IMR-90 (cell line): Measurements from ENCODE around the gene MPZL2. TPM values are rescaled to one million over a fixed set of nuclear protein-coding genes. Genes with fewer than 3 reads are reported as not detected.

Experiments
- ATAC-seq: fragments of 200-7000 bp; cut with Tn5 transposase; 2 replicates; pipeline ENCODE4 v1.9.1; 2020; ENCODE audit warnings: low read depth, mild to moderate bottlenecking, moderate library complexity
- BruUV-seq: library from RNA; stranded (reverse); fragments of 400-500 nt; replicated peaks from 2 replicates; lab custom pipeline; 2021; lab: Mats Ljungman, UMichigan
- CTCF ChIA-PET: fragments of 300-600 bp; formaldehyde crosslinking; extraction: SDS; loops from one replicate; lab custom pipeline; 2021; ENCODE audit warnings: antibody characterized with exemption; lab: Yijun Ruan, JAX
- POLR2A ChIA-PET: fragments of 300-600 bp; sonication (Branson Sonifier 250); formaldehyde crosslinking; loops from one replicate; lab custom pipeline; 2022; ENCODE audit warnings: antibody characterized with exemption; ENCODE audit not compliant: unreplicated experiment; lab: Charles Lee
- DNase-seq: peaks from one replicate; pipeline ENCODE4 v3.0.0; 2013
- H2AFZ ChIP-seq: replicated peaks from 2 replicates; pipeline ENCODE3; 2013; ENCODE audit warnings: low read length, mild to moderate bottlenecking; ENCODE audit not compliant: poor library complexity
- H2AK5ac ChIP-seq: 2 replicates; pipeline ENCODE4 v1.6.1; 2013; ENCODE audit warnings: low read depth, low read length, inconsistent platforms
- H2AK9ac ChIP-seq: replicated peaks from 2 replicates; pipeline ENCODE3; 2013; ENCODE audit warnings: mild to moderate bottlenecking, low read depth, low read length, moderate library complexity; ENCODE audit not compliant: poor library complexity
- H2BK120ac ChIP-seq: 2 replicates; pipeline ENCODE4 v1.6.1; 2013; ENCODE audit warnings: low read depth, low read length, inconsistent platforms
- H2BK15ac ChIP-seq: 3 replicates; pipeline ENCODE4 v1.6.1; 2013; ENCODE audit warnings: low read depth, low read length, inconsistent platforms
- H2BK20ac ChIP-seq: 2 replicates; pipeline ENCODE4 v1.6.1; 2013; ENCODE audit warnings: low read depth, mild to moderate bottlenecking, inconsistent platforms, low read length, moderate library complexity
- H2BK5ac ChIP-seq: 2 replicates; pipeline ENCODE4 v1.6.1; 2013; ENCODE audit warnings: mild to moderate bottlenecking, low read depth, low read length, inconsistent platforms; ENCODE audit not compliant: poor library complexity, severe bottlenecking
- H3K14ac ChIP-seq: replicated peaks from 2 replicates; pipeline ENCODE4 v1.6.1; 2013; ENCODE audit warnings: low read depth, low read length, inconsistent platforms
- H3K18ac ChIP-seq: 2 replicates; pipeline ENCODE4 v1.6.1; 2013; ENCODE audit warnings: low read depth, low read length, control low read depth
- H3K23ac ChIP-seq: 2 replicates; pipeline ENCODE4 v1.6.1; 2013; ENCODE audit warnings: low read depth, low read length, inconsistent platforms
- H3K27ac ChIP-seq: 2 replicates; pipeline ENCODE4 v1.5.1; 2013; ENCODE audit warnings: mild to moderate bottlenecking, control low read depth, low read length; ENCODE audit not compliant: insufficient read depth
- H3K27me3 ChIP-seq: 2 replicates; pipeline ENCODE4 v1.6.1; 2013; ENCODE audit warnings: low read length; ENCODE audit not compliant: control insufficient read depth, insufficient read depth
- H3K36me3 ChIP-seq: 2 replicates; pipeline ENCODE4 v1.6.1; 2013; ENCODE audit warnings: low read length, mixed read lengths; ENCODE audit not compliant: control insufficient read depth, insufficient read depth
- H3K4ac ChIP-seq: 2 replicates; pipeline ENCODE4 v1.6.1; 2013; ENCODE audit warnings: low read depth, low read length, inconsistent platforms
- H3K4me1 ChIP-seq: 2 replicates; pipeline ENCODE4 v1.6.1; 2013; ENCODE audit warnings: low read length, mixed read lengths; ENCODE audit not compliant: control insufficient read depth, insufficient read depth
- H3K4me2 ChIP-seq: 2 replicates; pipeline ENCODE4 v1.6.1; 2013; ENCODE audit warnings: low read depth, mild to moderate bottlenecking, control low read depth, low read length, moderate library complexity
- H3K4me3 ChIP-seq: 2 replicates; pipeline ENCODE4 v1.5.1; 2013; ENCODE audit warnings: low read depth, mild to moderate bottlenecking, control low read depth, low read length, moderate library complexity; ENCODE audit not compliant: insufficient read depth
- H3K56ac ChIP-seq: 2 replicates; pipeline ENCODE4 v1.6.1; 2013; ENCODE audit warnings: low read length, inconsistent platforms; ENCODE audit not compliant: insufficient read depth; ENCODE audit errors: extremely low read depth
- H3K79me1 ChIP-seq, 2 experiments: 2 replicates each; pipeline ENCODE4 v1.6.1; 2013; ENCODE audit warnings: low read length in 2 of 2, inconsistent platforms in 1 of 2, low read depth in 1 of 2
- H3K9ac ChIP-seq: 2 replicates; pipeline ENCODE4 v1.6.1; 2013; ENCODE audit warnings: low read depth, low read length, control low read depth
- H3K9me1 ChIP-seq: 2 replicates; pipeline ENCODE4 v1.6.1; 2013; ENCODE audit warnings: low read length, inconsistent platforms; ENCODE audit not compliant: insufficient read depth
- H3K9me3 ChIP-seq: 2 replicates; pipeline ENCODE4 v1.6.1; 2013; ENCODE audit warnings: low read length; ENCODE audit not compliant: control insufficient read depth, insufficient read depth
- H4K20me1 ChIP-seq: 2 replicates; pipeline ENCODE4 v1.6.1; 2013; ENCODE audit warnings: low read length, inconsistent platforms; ENCODE audit not compliant: insufficient read depth
- H4K5ac ChIP-seq: 2 replicates; pipeline ENCODE4 v1.6.1; 2013; ENCODE audit warnings: mild to moderate bottlenecking, low read depth, low read length, control low read depth
- H4K8ac ChIP-seq, 2 experiments: 2 replicates each; pipeline ENCODE4 v1.6.1; 2013; ENCODE audit warnings: low read depth in 2 of 2, low read length in 2 of 2, control low read depth in 1 of 2, inconsistent platforms in 1 of 2
- H4K91ac ChIP-seq: 2 replicates; pipeline ENCODE4 v1.6.1; 2013; ENCODE audit warnings: low read depth, low read length, inconsistent platforms; ENCODE audit not compliant: insufficient read depth
- BHLHE40 ChIP-seq: fragments of 150-350 bp; IDR thresholded peaks from 2 replicates; pipeline ENCODE4 v1.6.1; 2016; ENCODE audit warnings: mild to moderate bottlenecking, low read depth, low read length
- CEBPB ChIP-seq: IDR thresholded peaks from 2 replicates; pipeline ENCODE4 v1.6.1; 2012; ENCODE audit warnings: low read depth, low read length, improper control_type of control experiment
- CHD1 ChIP-seq: IDR thresholded peaks from 2 replicates; pipeline ENCODE4 v1.6.1; 2012; ENCODE audit warnings: low read depth, low read length, improper control_type of control experiment
- FOS ChIP-seq: fragments of 150-350 bp; IDR thresholded peaks from 2 replicates; pipeline ENCODE4 v1.6.1; 2016; ENCODE audit warnings: low read depth, low read length
- MAFK ChIP-seq: IDR thresholded peaks from 2 replicates; pipeline ENCODE4 v1.6.1; 2012; ENCODE audit warnings: low read depth, low read length, improper control_type of control experiment
- MAZ ChIP-seq: IDR thresholded peaks from 2 replicates; pipeline ENCODE4 v1.6.1; 2012; ENCODE audit warnings: low read depth, mild to moderate bottlenecking, low read length, improper control_type of control experiment, moderate library complexity, borderline replicate concordance
- MXI1 ChIP-seq: IDR thresholded peaks from 2 replicates; pipeline ENCODE4 v1.6.1; 2012; ENCODE audit warnings: low read depth, mild to moderate bottlenecking, low read length, moderate library complexity, borderline replicate concordance
- NFE2L2 ChIP-seq: fragments of 150-350 bp; IDR thresholded peaks from 2 replicates; pipeline ENCODE4 v1.6.1; 2016; ENCODE audit warnings: low read depth, mild to moderate bottlenecking, low read length
- RAD21 ChIP-seq: IDR thresholded peaks from 2 replicates; pipeline ENCODE4 v1.6.1; 2012; ENCODE audit warnings: low read length, improper control_type of control experiment
- RCOR1 ChIP-seq: IDR thresholded peaks from 2 replicates; pipeline ENCODE4 v1.6.1; 2012; ENCODE audit warnings: mild to moderate bottlenecking, low read length, improper control_type of control experiment; ENCODE audit not compliant: insufficient replicate concordance
- RFX5 ChIP-seq: IDR thresholded peaks from 2 replicates; pipeline ENCODE4 v1.8.0; 2012; ENCODE audit warnings: low read depth, mild to moderate bottlenecking, low read length, moderate library complexity
- SMC3 ChIP-seq: fragments of 150-350 bp; IDR thresholded peaks from 2 replicates; pipeline ENCODE4 v1.6.1; 2016; ENCODE audit warnings: low read depth, mild to moderate bottlenecking, antibody characterized with exemption, low read length, moderate library complexity
- WGBS, 2 experiments: methylation state at CpG; one replicate each; pipeline versions ENCODE4 v1.1.5 to v1.1.7; 2013; ENCODE audit warnings: missing lambda C conversion rate in 2 of 2; ENCODE audit not compliant: insufficient read length in 1 of 2; ENCODE audit errors: extremely low coverage in 2 of 2; 5-methylcytosine and 5-hydroxymethylcytosine counted together
- dilution Hi-C: fragments of 300-500 bp; cut with HindIII; formaldehyde crosslinking; loops from one replicate; pipeline ENCODE4 v1.14.3; 2018; ENCODE audit warnings: low sequenced_read_pairs; ENCODE audit not compliant: unreplicated experiment
- in situ Hi-C: fragments of 300-500 bp; cut with MboI; formaldehyde crosslinking; loops from 3 replicates; pipeline ENCODE4 v1.14.3; 2019; ENCODE audit warnings: low sequenced_read_pairs, inconsistent platforms, mixed read lengths
- intact Hi-C: fragments of 100-400 bp; cut with micrococcal nuclease; formaldehyde crosslinking; loops from 2 replicates; pipeline ENCODE4 v1.10.0; 2022
- polyA plus RNA-seq, 3 experiments: library from polyadenylated mRNA; depleted of rRNA; stranded (reverse); fragments of >200 nt; gene quantifications; 2 replicates each; pipeline ENCODE4 v1.2.3, GENCODE V29; 2012; ENCODE audit warnings: low replicate concordance in 1 of 3
- total RNA-seq: library from RNA; depleted of rRNA; stranded (reverse); fragments of >200 nt; gene quantifications from 2 replicates; pipeline ENCODE4 v1.2.3, GENCODE V29; 2012
- TF ChIP-seq, protein P1 (sequence below): fragments of 150-350 bp; IDR thresholded peaks from 2 replicates; pipeline ENCODE4 v1.6.1; 2017; ENCODE audit warnings: mild to moderate bottlenecking, antibody characterized with exemption, low read length, low read depth
- TF ChIP-seq, protein P2 (sequence below): fragments of 150-350 bp; IDR thresholded peaks from 2 replicates; pipeline ENCODE4 v1.6.1; 2016; ENCODE audit warnings: low read depth, mild to moderate bottlenecking, low read length, moderate library complexity, borderline replicate concordance
- TF ChIP-seq, protein P3 (sequence below): conservative IDR thresholded peaks from 2 replicates; pipeline ENCODE4 v1.5.1; 2012; ENCODE audit warnings: mild to moderate bottlenecking, low read depth, low read length, improper control_type of control experiment

The MPZL2 gene
- total and polyA plus RNA-seq, 2 of the 4 experiments (the other 2 are of a cell fraction): not detected

DNA sequence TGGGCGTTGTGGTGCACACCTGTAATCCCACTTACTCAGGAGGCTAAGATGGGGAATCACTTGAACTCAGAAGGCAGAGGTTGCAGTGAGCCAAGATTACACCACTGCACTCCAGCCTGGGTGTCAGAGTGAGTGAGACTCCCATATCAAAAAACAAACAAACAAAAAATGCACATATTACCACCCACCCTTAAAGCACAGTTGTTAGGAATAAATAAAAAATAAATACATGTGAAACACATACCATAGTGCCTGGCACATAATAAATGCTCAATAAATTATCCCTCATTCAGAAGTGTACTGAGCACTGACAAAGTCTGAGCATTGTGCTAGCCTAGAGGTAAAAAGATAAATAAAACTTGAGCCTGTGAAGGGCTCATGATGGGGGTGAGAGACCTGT, 30.2 kb downstream of the MPZL2 start:
- DNase-seq (no peak), ATAC-seq (no peak)
- no peak overlapping the region for H2AK9ac ChIP-seq
- H3K27ac ChIP-seq: no peak overlapping the region
- no TSS peak for BruUV-seq
- no peak overlapping the region for H3K23ac ChIP-seq
- H2BK120ac ChIP-seq: no peak overlapping the region
- ChIA-PET CTCF (no interaction called here), POLR2A (no interaction called here)
- no peak overlapping the region for H4K8ac ChIP-seq
- H4K20me1 ChIP-seq: no peaks in the 10 kb centered on the region
- H3K14ac ChIP-seq: no peak overlapping the region
- H3K4me1 ChIP-seq: no peaks in the 10 kb centered on the region
- H4K91ac ChIP-seq: no peak overlapping the region
- in situ Hi-C loops (no loop called here), intact Hi-C loops (no loop called here), dilution Hi-C loops (no loop called here)
- H2AFZ ChIP-seq: no peak overlapping the region
- no peak overlapping the region for H2BK20ac ChIP-seq
- no peak overlapping the region for H3K4me2 ChIP-seq
- no peaks in the 10 kb centered on the region; the same call in 1 of the 2 replicates for H3K27me3 ChIP-seq
- H4K5ac ChIP-seq: no peak overlapping the region
- no peak overlapping the region for H3K56ac ChIP-seq
- H3K18ac ChIP-seq: no peak overlapping the region
- H3K4ac ChIP-seq: no peak overlapping the region
- no peak overlapping the region for H2BK5ac ChIP-seq
- H3K9me3 ChIP-seq: no peaks in the 10 kb centered on the region
- no peak overlapping the region for H2AK5ac ChIP-seq
- H3K79me1 ChIP-seq: no peaks in the 10 kb centered on the region
- no peaks in the 10 kb centered on the region for H3K9me1 ChIP-seq
- H3K36me3 ChIP-seq: no peaks in the 10 kb centered on the region
- no CpG with 5 or more reads among the region's 1 CpG for WGBS, 2 experiments
- no peak overlapping the region for H3K4me3 ChIP-seq
- H2BK15ac ChIP-seq: no peak overlapping the region
- TF ChIP-seq MAZ (no peak), RAD21 (no peak), BHLHE40 (no peak), FOS (no peak), RCOR1 (no peak), SMC3 (no peak), CEBPB (no peak), MAFK (no peak), RFX5 (no peak), CHD1 (no peak), MXI1 (no peak), NFE2L2 (no peak)
- TF ChIP-seq, protein P1, sequence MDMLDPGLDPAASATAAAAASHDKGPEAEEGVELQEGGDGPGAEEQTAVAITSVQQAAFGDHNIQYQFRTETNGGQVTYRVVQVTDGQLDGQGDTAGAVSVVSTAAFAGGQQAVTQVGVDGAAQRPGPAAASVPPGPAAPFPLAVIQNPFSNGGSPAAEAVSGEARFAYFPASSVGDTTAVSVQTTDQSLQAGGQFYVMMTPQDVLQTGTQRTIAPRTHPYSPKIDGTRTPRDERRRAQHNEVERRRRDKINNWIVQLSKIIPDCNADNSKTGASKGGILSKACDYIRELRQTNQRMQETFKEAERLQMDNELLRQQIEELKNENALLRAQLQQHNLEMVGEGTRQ: no peak
- TF ChIP-seq, protein P2, sequence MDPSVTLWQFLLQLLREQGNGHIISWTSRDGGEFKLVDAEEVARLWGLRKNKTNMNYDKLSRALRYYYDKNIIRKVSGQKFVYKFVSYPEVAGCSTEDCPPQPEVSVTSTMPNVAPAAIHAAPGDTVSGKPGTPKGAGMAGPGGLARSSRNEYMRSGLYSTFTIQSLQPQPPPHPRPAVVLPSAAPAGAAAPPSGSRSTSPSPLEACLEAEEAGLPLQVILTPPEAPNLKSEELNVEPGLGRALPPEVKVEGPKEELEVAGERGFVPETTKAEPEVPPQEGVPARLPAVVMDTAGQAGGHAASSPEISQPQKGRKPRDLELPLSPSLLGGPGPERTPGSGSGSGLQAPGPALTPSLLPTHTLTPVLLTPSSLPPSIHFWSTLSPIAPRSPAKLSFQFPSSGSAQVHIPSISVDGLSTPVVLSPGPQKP: no peak
- TF ChIP-seq, protein P3, sequence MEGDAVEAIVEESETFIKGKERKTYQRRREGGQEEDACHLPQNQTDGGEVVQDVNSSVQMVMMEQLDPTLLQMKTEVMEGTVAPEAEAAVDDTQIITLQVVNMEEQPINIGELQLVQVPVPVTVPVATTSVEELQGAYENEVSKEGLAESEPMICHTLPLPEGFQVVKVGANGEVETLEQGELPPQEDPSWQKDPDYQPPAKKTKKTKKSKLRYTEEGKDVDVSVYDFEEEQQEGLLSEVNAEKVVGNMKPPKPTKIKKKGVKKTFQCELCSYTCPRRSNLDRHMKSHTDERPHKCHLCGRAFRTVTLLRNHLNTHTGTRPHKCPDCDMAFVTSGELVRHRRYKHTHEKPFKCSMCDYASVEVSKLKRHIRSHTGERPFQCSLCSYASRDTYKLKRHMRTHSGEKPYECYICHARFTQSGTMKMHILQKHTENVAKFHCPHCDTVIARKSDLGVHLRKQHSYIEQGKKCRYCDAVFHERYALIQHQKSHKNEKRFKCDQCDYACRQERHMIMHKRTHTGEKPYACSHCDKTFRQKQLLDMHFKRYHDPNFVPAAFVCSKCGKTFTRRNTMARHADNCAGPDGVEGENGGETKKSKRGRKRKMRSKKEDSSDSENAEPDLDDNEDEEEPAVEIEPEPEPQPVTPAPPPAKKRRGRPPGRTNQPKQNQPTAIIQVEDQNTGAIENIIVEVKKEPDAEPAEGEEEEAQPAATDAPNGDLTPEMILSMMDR: no peak
- H3K9ac ChIP-seq: no peak overlapping the region
